GM12891 (cell line): ENCODE data around the gene FSTL4.

Experiments
- DNase-seq: peaks from one replicate; pipeline ENCODE4 v3.0.0; 2011; ENCODE audit warnings: low spot score; ENCODE audit not compliant: insufficient read length
- FAIRE-seq: peaks from 2 replicates; lab custom pipeline; 2011; peaks lifted over from hg19 to GRCh38; lab: Jason Lieb, UNC
- PAX5 ChIP-seq: IDR thresholded peaks from 2 replicates; pipeline ENCODE4 v1.6.1; 2011; ENCODE audit warnings: low read length, moderate library complexity, mild to moderate bottlenecking; ENCODE audit not compliant: insufficient read depth, severe bottlenecking
- POLR2A ChIP-seq: IDR thresholded peaks from 2 replicates; pipeline ENCODE4 v1.6.1; 2011; ENCODE audit warnings: low read depth, low read length, control low read depth
- POLR2AphosphoS5 ChIP-seq: IDR thresholded peaks from 2 replicates; pipeline ENCODE4 v1.6.1; 2011; ENCODE audit warnings: low read depth, low read length, control low read depth
- POU2F2 ChIP-seq: IDR thresholded peaks from 2 replicates; pipeline ENCODE4 v1.6.1; 2011; ENCODE audit warnings: low read depth, mild to moderate bottlenecking, control low read depth, low read length, moderate library complexity
- SPI1 ChIP-seq: IDR thresholded peaks from 2 replicates; pipeline ENCODE4 v1.6.1; 2011; ENCODE audit warnings: low read depth, low read length, control low read depth
- TAF1 ChIP-seq: IDR thresholded peaks from 2 replicates; pipeline ENCODE4 v1.6.1; 2011; ENCODE audit warnings: low read depth, low read length, control low read depth

FSTL4 gene

DNA sequence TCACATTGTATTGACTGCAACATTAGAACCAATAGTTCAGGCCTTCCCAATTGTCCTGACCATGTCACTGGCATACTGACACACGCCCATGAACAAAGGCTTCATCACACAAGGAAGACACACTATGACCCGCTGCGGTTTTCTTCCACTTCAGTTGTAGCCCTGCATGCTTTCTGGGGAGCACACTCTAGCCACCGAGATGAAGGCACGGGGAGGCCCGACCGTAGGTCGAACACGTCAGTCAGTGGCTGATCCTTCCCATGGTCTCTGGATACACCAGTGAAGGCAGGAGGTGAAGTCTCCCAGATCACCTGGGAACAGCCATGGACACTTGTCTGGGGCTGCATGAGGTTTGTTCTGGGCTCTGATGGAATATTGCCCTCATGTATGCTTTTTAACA is 224.7 kb downstream of the FSTL4 start:
- no peak for DNase-seq
- TF ChIP-seq PAX5, result no peak
- TF ChIP-seq TAF1, result no peak
- TF ChIP-seq POLR2AphosphoS5, result no peak
- no peak for TF ChIP-seq POU2F2
- no peak for TF ChIP-seq POLR2A
- no peak for TF ChIP-seq SPI1
- no peak for FAIRE-seq

DNA sequence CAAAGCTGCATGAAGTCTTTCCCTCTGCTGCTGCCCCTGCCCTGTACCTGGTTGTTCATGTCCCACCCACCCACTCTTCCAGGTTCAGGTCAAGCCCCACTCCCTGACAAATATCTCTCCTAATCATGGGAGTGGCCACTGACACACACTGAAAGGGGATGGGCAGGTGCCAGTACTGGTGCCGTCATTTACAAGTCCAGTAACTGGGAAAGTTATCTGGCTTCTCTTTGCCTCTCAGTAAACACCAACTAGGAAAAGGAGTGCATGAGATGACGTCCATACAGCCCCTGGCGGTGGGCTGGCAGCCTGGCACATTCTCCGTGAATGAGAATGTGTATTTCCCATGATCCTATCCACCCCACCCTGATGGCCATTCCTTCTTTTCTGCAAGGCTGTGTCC is 225.2 kb downstream of the FSTL4 start:
- DNase-seq (no peak), FAIRE-seq (no peak)
- TF ChIP-seq PAX5 (no peak), POU2F2 (no peak), SPI1 (no peak), POLR2AphosphoS5 (no peak), POLR2A (no peak), TAF1 (no peak)

DNA sequence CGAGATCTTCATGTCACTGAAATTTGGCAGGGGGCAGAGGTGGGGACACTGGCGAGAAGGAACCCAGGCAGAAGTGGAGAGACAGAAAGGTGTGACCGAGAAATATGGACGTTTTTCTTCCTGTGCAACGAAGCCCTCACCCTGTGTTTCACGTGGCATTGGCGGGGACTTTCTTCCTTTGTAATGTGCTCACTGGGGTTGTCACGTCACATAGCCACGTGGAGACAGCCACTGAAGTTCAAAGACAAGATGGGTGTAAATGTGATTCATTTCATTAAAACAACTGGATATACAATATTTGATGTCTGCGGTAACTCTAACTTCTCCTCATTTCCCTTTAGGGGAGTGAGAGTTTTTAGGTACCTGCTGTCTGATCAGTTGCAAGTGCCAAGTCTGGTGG is 225.7 kb downstream of the FSTL4 start:
- FAIRE-seq (no peak), DNase-seq (no peak)
- TF ChIP-seq POLR2A (no peak), PAX5 (no peak), POU2F2 (no peak), TAF1 (no peak), SPI1 (no peak)

GRCh38 chr5:133385346-133385745 is 227.0 kb downstream of the FSTL4 start:
- TF ChIP-seq POLR2AphosphoS5, result no peak
- FAIRE-seq (no peak), DNase-seq (no peak)

GRCh38 chr5:133384903-133385302 is 227.4 kb downstream of the FSTL4 start:
- FAIRE-seq (no peak), DNase-seq (no peak)
- TF ChIP-seq POLR2A, result no peak
- TF ChIP-seq POU2F2, result no peak
- TF ChIP-seq POLR2AphosphoS5, result no peak
- TF ChIP-seq TAF1, result no peak
- no peak for TF ChIP-seq SPI1
- TF ChIP-seq PAX5, result no peak

GRCh38 chr5:133384120-133384855 is 228.1 kb downstream of the FSTL4 start:
- DNase-seq (no peak), FAIRE-seq (no peak)
- TF ChIP-seq POLR2AphosphoS5 (no peak), POU2F2 (no peak), SPI1 (no peak), TAF1 (no peak), PAX5 (no peak), POLR2A (no peak)

GRCh38 chr5:133383580-133383939 is 228.8 kb downstream of the FSTL4 start:
- no peak for FAIRE-seq
- TF ChIP-seq SPI1 (no peak), POLR2A (no peak), PAX5 (no peak), POU2F2 (no peak), TAF1 (no peak), POLR2AphosphoS5 (no peak)

DNA sequence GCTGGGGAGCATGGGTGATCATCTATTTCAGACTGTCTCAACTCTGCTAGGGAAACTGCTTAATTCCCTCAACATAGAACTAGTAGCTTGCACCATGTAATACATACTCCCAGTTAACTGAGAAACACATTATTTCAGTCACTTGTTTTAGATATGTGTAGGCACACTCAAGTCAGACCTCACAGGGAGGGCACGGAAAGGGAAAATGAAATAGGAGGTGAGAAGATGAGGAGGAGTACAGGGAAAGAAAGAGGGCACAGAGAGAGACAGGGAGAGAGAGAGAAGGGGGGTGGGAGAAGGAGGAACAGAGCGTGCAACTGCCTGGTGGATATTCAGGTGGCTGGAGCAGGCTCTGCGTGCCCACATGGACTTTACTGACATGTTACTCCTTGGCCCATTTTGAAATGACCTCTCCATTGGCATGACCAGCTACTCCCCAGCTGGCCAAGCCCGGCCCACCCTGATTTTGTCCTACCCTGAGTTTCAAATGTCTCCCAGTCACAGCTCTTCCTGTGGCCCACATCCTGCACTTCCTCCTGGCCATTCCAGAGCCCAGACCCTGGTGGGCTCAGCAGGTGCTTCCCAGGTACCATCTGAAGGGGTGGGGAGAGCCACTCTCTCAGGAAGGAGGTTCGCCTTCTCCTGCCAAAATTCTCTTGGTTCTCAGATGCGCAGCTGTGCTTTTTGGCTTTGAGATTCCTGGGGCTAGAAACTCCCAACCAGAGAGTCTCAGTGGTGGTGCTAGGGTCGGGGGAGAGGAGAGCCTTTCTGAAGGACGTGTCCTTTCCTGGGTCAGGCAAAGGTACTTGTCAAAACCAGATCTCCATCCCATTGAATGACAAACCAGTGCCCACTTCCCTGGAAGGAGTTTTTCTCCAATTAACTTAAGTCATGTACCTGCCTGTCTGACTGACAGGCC is 229.4 kb downstream of the FSTL4 start:
- TF ChIP-seq TAF1 (no peak), POLR2A (no peak), POLR2AphosphoS5 (no peak), PAX5 (no peak), SPI1 (no peak), POU2F2 (no peak)
- no peak for FAIRE-seq
- no peak for DNase-seq

More at GRCh38 chr5:133383580-133383939, 228.8 kb downstream of the FSTL4 start:
- DNase-seq, result no peak

DNA sequence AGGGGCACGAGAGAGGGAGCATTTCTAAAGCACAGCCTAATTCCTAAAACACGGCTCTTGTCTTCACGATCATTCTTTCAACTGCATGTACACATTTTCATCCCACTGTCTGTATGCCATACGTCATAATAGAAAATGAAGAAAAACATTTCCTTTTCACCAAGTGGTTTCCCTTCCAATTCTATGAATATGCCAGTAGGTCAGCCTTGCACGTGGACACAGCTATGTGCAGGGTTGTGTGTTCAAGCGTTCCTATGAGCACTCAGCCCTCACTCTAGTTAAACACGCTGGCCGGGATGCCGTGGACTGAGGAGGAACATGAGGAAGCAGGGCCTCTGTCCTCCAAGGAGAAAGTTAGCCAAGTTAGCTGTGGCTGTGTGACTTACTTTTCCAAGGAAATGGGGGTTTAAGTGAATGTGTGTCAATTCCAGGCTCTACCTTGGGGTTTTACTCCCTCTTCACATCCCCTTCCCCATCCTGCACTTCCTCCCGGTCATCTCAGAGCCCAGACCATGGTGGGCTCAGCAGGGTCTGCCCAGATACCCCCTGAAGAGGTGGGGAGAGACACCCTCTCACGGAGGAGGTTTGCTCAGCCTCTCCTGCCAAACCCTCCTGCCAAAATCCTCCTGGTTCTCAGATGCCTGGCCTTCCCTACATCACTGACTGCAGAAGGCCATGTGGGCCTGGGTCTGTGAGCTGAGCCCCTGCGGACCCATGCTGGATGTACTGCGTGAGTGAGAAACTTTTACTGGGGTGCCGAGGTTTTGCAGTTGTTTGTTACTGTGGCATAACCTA is 230.6 kb downstream of the FSTL4 start:
- TF ChIP-seq PAX5 (no peak), POU2F2 (no peak)
- no peak for FAIRE-seq

More for the DNA sequence above, 230.6 kb downstream of the FSTL4 start:
- no peak for DNase-seq
